ENCODE results near the gene AXIN1.

- TF ChIP-seq EP300 (IDR thresholded peaks at IDR 0.05; ENCODE audit: borderline replicate concordance) (no peak), REST (IDR thresholded peaks at IDR 0.05; ENCODE audit: low read depth) (no peak), YY1 (IDR thresholded peaks at IDR 0.05; ENCODE audit: low read depth) (no peak), CEBPB (IDR thresholded peaks at IDR 0.05) (no peak), TEAD4 (IDR thresholded peaks at IDR 0.05) (no peak), TCF12 (IDR thresholded peaks at IDR 0.05; ENCODE audit: low read depth) (no peak), EGR1 (IDR thresholded peaks at IDR 0.05) (no peak), RAD21 (IDR thresholded peaks at IDR 0.05; ENCODE audit: low read depth) (no peak), FOXM1 (IDR thresholded peaks at IDR 0.05; ENCODE audit: borderline replicate concordance, low read depth) (no peak)
Observed at GRCh38 chr16:368388-369158, 16.1 kb upstream of the AXIN1 start.

All from Ishikawa (cell line).